Activated CD4-positive, alpha-beta T cell treated with anti-CD3 and anti-CD28 coated beads, Interleukin-10, Interleukin-2, amounts not matched to agents 100 ng/mL and 50 ng/mL, durations not matched to agents 16 hours and 8 hours (primary cell): ENCODE measurements around the gene PANX3.
A peak's percentile ranks its signal among the peaks of the same experiment; 100 is the strongest.
"Not testable (repeated sequence)": the region's sequence is repeated elsewhere in the genome, so short reads cannot be mapped to it uniquely, and the experiment has no call there.

ENCODE experiments used
- DNase-seq: peaks from one replicate; pipeline ENCODE4 v3.0.0-alpha.2; 2020

The PANX3 gene

GRCh38 chr11:124611064-124611463 lies at the start of gene PANX3:
TSS of gene PANX3 (plus strand) at chr11:124611428. CDS start at chr11:124611557, 129 bp downstream.
- DNase-seq: no peak

GRCh38 chr11:124569697-124570096 lies 41.5 kb upstream of the PANX3 start, which contains the start of gene OR8A1:
TSS of gene OR8A1 (plus strand) at chr11:124569997. CDS start at chr11:124570120, 123 bp downstream.
- no peak for DNase-seq

GRCh38 chr11:124570160-124570559 lies 41.1 kb upstream of the PANX3 start:
- no peak for DNase-seq

- no peak for DNase-seq
Measured at GRCh38 chr11:124577716-124578427, 33.4 kb upstream of the PANX3 start.

- no peak for DNase-seq
Measured at GRCh38 chr11:124578761-124579160, 32.5 kb upstream of the PANX3 start.

GRCh38 chr11:124581817-124582216 lies 29.4 kb upstream of the PANX3 start:
- DNase-seq: no peak

- DNase-seq: no peak
Measured at GRCh38 chr11:124582565-124582964, 28.7 kb upstream of the PANX3 start.

- DNase-seq: no peak
Measured at GRCh38 chr11:124583781-124584180, 27.4 kb upstream of the PANX3 start.

- no peak for DNase-seq
Measured at GRCh38 chr11:124584681-124585372, 26.4 kb upstream of the PANX3 start.

- peak; percentile 57 for DNase-seq
Measured at GRCh38 chr11:124586238-124586860, 24.9 kb upstream of the PANX3 start.

- no peak for DNase-seq
Measured at GRCh38 chr11:124591430-124591829, 19.8 kb upstream of the PANX3 start.

- DNase-seq: no peak
Measured at GRCh38 chr11:124592627-124593026, 18.6 kb upstream of the PANX3 start.

GRCh38 chr11:124595302-124595701 lies 15.9 kb upstream of the PANX3 start:
- DNase-seq: no peak

GRCh38 chr11:124597626-124598025 lies 13.6 kb upstream of the PANX3 start:
- DNase-seq: no peak

GRCh38 chr11:124600621-124601320 lies 10.5 kb upstream of the PANX3 start:
- no peak for DNase-seq

GRCh38 chr11:124602193-124602592 lies 9.0 kb upstream of the PANX3 start:
- no peak for DNase-seq

GRCh38 chr11:124602723-124603122 lies 8.5 kb upstream of the PANX3 start:
- not testable (repeated sequence) for DNase-seq

GRCh38 chr11:124605719-124606118 lies 5.5 kb upstream of the PANX3 start:
- no peak for DNase-seq

GRCh38 chr11:124608147-124608546 lies 3.1 kb upstream of the PANX3 start:
- no peak for DNase-seq

- no peak for DNase-seq
Measured at GRCh38 chr11:124610295-124610694, 933 bp upstream of the PANX3 start.

GRCh38 chr11:124612045-124612444 lies 817 bp downstream of the PANX3 start:
- peak; percentile 33 for DNase-seq

- no peak for DNase-seq
Measured at GRCh38 chr11:124612567-124613246, 1.5 kb downstream of the PANX3 start.

- no peak for DNase-seq
Measured at GRCh38 chr11:124618863-124619262, 7.6 kb downstream of the PANX3 start.
